ENCODE results near the gene STAT3.
"Not testable (repeated sequence)": the region's sequence is repeated elsewhere in the genome, so short reads cannot be mapped to it uniquely, and the experiment has no call there.

Gene STAT3

DNA sequence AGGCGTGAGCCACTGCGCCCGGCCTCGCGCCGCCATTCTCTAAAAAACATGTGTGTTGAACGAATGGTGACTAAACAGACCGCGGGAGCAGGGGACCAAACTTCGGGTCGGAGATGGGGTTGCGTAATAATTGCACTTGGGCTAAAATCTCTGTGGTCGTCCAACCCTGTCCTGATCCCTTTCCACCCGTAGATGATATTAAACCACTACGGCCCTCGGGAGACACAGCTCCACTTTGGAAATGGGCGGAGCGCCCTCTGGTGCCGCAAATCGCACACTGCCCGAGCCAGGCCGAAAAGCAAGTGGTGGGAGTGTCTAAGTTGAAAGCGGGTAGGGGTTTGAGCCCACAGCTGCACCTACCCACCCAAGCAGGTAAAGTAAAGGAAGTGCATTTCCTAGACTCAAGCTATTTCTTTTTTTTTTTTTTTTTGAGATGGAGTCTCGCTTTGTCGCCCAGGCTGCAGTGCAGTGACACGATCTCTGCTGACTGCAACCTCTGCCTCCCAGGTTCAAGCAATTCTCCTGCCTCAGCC lies 17.8 kb upstream of the STAT3 start:
- TF ChIP-seq, protein P1, sequence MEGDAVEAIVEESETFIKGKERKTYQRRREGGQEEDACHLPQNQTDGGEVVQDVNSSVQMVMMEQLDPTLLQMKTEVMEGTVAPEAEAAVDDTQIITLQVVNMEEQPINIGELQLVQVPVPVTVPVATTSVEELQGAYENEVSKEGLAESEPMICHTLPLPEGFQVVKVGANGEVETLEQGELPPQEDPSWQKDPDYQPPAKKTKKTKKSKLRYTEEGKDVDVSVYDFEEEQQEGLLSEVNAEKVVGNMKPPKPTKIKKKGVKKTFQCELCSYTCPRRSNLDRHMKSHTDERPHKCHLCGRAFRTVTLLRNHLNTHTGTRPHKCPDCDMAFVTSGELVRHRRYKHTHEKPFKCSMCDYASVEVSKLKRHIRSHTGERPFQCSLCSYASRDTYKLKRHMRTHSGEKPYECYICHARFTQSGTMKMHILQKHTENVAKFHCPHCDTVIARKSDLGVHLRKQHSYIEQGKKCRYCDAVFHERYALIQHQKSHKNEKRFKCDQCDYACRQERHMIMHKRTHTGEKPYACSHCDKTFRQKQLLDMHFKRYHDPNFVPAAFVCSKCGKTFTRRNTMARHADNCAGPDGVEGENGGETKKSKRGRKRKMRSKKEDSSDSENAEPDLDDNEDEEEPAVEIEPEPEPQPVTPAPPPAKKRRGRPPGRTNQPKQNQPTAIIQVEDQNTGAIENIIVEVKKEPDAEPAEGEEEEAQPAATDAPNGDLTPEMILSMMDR (IDR thresholded peaks at IDR 0.05; ENCODE audit: insufficient read depth, low read length, missing control alignments) = peak; percentile 72
- ChIA-PET POLR2A (interaction anchor here (0.9 to 2.9 kb wide), 3 partner anchors 17 to 97 kb away, joined by 4 to 15 read pairs (median 4); partner anchors contain the start of genes CAVIN1 and STAT3), CTCF (interaction anchor here (0.9 to 8.9 kb wide), 22 partner anchors 7 to 184 kb away, joined by 3 to 54 read pairs (median 6); partner anchors contain the start of genes NAGLU and STAT3)
- DNase-seq (ENCODE audit: low read depth, low spot score) = no peak
- no peak overlapping the region for H3K4me3 ChIP-seq (ENCODE audit: low read depth, low read length)

DNA sequence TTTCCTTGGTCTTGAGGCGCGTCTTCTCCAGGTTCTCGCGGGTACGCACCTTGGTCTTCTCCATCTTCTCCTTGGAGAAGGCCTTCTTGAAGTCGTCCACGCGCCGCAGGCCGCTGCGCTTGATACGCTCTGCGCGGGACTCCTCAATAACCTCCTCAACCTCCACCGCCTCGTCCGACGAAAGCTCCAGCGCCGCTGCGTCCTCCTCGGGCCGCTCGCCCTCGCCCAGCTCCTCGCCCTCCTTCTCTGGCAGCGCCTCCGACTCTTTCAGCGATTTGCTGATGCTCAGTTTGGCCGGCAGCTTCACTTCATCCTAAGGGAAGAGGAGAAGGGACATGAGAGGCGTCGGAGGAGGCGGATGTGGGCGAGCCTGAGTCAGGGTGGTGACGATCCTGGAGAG lies 16.8 kb upstream of the STAT3 start:
- ChIA-PET POLR2A (interaction anchor here (1.4 kb wide), 1 partner anchor 17 kb away, joined by 4 read pairs; the partner anchor contains the start of gene STAT3), CTCF (interaction anchor here (1.4 to 8.9 kb wide), 10 partner anchors 9 to 131 kb away, joined by 3 to 54 read pairs (median 9); partner anchors contain the start of gene NAGLU)

GRCh38 chr17:42404326-42405055 lies 16.2 kb upstream of the STAT3 start:
- TF ChIP-seq, protein P1 (IDR thresholded peaks at IDR 0.05; ENCODE audit: insufficient read depth, low read length, missing control alignments) = no peak
- no peak for DNase-seq (ENCODE audit: low read depth, low spot score)
- CTCF ChIA-PET = interaction anchor here (1.2 to 8.9 kb wide), 11 partner anchors 9 to 131 kb away, joined by 3 to 48 read pairs (median 8); partner anchors contain the start of genes NAGLU and STAT3
- H3K4me3 ChIP-seq (ENCODE audit: low read depth, low read length) = no peak overlapping the region
- POLR2A ChIA-PET = interaction anchor here (1.1 to 1.4 kb wide), 2 partner anchors 16 to 19 kb away, joined by 4 read pairs; partner anchors contain the start of genes CAVIN1 and STAT3

More for the DNA sequence above, 16.8 kb upstream of the STAT3 start:
- no peak for DNase-seq (ENCODE audit: low read depth, low spot score)
- TF ChIP-seq, protein P1 (IDR thresholded peaks at IDR 0.05; ENCODE audit: insufficient read depth, low read length, missing control alignments) = no peak
- H3K4me3 ChIP-seq (ENCODE audit: low read depth, low read length) = no peak overlapping the region

GRCh38 chr17:42403150-42403549 lies 14.9 kb upstream of the STAT3 start:
- ChIA-PET CTCF (interaction anchor here (1.2 to 8.9 kb wide), 9 partner anchors 10 to 127 kb away, joined by 3 to 48 read pairs (median 6); partner anchors contain the start of genes CAVIN1 and STAT3), POLR2A (interaction anchor here (1.1 to 1.3 kb wide), 3 partner anchors 14 to 124 kb away, joined by 4 to 5 read pairs (median 4); partner anchors contain the start of gene CAVIN1)
- no peak overlapping the region for H3K4me3 ChIP-seq (ENCODE audit: low read depth, low read length)
- no peak for DNase-seq (ENCODE audit: low read depth, low spot score)
- TF ChIP-seq, protein P1 (IDR thresholded peaks at IDR 0.05; ENCODE audit: insufficient read depth, low read length, missing control alignments) = no peak

- no peak for DNase-seq (ENCODE audit: low read depth, low spot score)
- POLR2A ChIA-PET = no interaction called here
- CTCF ChIA-PET = interaction anchor here (1.0 to 8.9 kb wide), 7 partner anchors 9 to 128 kb away, joined by 3 to 48 read pairs (median 6); partner anchors contain the start of gene CAVIN1
- TF ChIP-seq, protein P1 (IDR thresholded peaks at IDR 0.05; ENCODE audit: insufficient read depth, low read length, missing control alignments) = no peak
- H3K4me3 ChIP-seq (ENCODE audit: low read depth, low read length) = no peak overlapping the region
Measured at GRCh38 chr17:42402117-42402516, 13.9 kb upstream of the STAT3 start.

DNA sequence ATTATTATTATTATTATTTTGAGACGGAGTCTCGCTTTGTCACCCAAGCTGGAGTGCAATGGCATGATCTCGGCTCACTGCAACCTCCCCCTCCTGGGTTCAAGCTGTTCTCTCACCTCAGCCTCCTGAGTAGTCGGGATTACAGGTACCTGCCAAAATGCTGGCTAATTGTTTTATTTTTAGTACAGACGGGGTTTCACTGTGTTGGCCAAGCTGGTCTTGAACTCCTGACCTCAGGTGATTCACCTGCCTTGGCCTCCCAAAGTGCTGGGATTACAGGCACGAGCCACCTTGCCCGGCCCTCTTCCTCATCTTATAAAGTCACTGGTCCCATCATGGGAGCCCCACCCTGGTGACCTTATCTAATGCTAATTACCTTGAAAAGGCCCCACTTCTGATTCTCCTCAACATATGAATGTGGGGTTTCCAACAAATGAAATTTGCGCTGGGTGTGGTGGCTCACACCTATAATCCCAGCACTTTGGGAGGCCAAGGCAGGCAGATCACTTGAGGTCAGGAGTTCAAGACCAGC lies 12.7 kb upstream of the STAT3 start:
- ChIA-PET POLR2A (interaction anchor here (1.0 kb wide), 1 partner anchor 12 kb away, joined by 3 read pairs; the partner anchor contains the start of gene STAT3), CTCF (interaction anchor here (1.0 to 6.5 kb wide), 5 partner anchors 9 to 126 kb away, joined by 3 to 49 read pairs (median 10); partner anchors contain the start of gene CAVIN1)
- DNase-seq (ENCODE audit: low read depth, low spot score); H3K4me3 ChIP-seq (ENCODE audit: low read depth, low read length): not testable (repeated sequence)
